ENCODE data around the gene SNRNP27. TPM values are rescaled to one million over a fixed set of nuclear protein-coding genes. Genes with fewer than 3 reads are reported as not detected.

The SNRNP27 gene
- total RNA-seq, 2 experiments from 2014 or later: 54.3 to 57.9 TPM

- POLR2A ChIA-PET: interaction anchor here (0.8 to 0.9 kb wide), 3 partner anchors 13 to 31 kb away, joined by 3 to 4 read pairs (median 3); no protein-coding TSS in a partner anchor
- CTCF ChIA-PET: interaction anchor here (0.8 to 2.7 kb wide), 4 partner anchors 12 to 208 kb away, joined by 3 to 7 read pairs (median 4); no protein-coding TSS in a partner anchor
- DNase-seq: no peak
- Mint-ChIP-seq H3K4me1 (ENCODE audit: low read depth) (peaks cover 24% of the 10 kb centered on the region), H3K9me3 (no peaks in the 10 kb centered on the region), H3K27me3 (no peaks in the 10 kb centered on the region), H3K36me3 (ENCODE audit: low read depth) (peaks cover 6% of the 10 kb centered on the region), H3K4me3 (no peak overlapping the region), H3K27ac (no peak overlapping the region)
- intact Hi-C loops (cut with micrococcal nuclease): no loop called here
- no peak for ATAC-seq
- TF ChIP-seq, protein P1, sequence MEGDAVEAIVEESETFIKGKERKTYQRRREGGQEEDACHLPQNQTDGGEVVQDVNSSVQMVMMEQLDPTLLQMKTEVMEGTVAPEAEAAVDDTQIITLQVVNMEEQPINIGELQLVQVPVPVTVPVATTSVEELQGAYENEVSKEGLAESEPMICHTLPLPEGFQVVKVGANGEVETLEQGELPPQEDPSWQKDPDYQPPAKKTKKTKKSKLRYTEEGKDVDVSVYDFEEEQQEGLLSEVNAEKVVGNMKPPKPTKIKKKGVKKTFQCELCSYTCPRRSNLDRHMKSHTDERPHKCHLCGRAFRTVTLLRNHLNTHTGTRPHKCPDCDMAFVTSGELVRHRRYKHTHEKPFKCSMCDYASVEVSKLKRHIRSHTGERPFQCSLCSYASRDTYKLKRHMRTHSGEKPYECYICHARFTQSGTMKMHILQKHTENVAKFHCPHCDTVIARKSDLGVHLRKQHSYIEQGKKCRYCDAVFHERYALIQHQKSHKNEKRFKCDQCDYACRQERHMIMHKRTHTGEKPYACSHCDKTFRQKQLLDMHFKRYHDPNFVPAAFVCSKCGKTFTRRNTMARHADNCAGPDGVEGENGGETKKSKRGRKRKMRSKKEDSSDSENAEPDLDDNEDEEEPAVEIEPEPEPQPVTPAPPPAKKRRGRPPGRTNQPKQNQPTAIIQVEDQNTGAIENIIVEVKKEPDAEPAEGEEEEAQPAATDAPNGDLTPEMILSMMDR (IDR thresholded peaks at IDR 0.05): no peak
Observed at GRCh38 chr2:69933254-69933828, 39.6 kb downstream of the SNRNP27 start.

DNA sequence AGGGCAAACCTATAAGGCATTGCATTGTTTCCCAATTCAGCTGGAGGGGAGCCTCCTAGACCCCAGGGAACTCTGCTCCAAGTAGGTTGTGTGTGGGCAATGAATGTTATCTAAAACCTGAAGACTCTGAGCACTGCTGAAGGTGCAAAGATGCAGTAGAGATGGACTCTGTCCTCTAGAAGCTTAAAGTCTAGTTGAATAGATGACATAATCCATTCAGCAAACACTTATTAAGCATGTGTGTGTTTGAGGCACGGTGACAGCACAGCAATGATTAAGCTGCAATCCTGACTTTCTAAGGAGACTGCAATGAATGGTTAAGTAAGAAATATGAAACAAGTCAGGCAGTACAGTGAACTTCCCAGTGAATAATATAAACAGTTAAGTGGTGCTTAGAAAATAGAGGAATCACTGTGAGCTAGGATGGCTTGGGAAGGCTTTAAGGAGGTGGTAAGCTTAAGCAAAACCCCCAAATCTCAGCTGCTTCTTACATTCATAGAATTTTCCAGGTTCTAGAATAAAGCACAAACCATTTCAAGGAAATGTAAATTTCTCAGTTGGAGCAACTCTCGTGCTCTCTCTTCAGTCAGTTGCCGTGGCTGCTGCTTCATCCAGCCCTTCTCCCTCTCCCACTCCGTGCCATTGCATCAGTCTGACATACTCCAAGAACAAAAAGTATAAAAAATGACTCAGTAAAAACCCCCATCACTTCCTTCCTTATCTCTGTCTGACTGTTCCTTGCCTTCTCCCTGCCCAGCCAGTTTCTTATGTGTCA, 40.3 kb downstream of the SNRNP27 start:
- DNase-seq: no peak
- intact Hi-C loops (cut with micrococcal nuclease): no loop called here
- CTCF ChIA-PET: interaction anchor here (0.8 to 2.7 kb wide), 5 partner anchors 11 to 209 kb away, joined by 3 to 7 read pairs (median 3); no protein-coding TSS in a partner anchor
- H3K27me3 Mint-ChIP-seq: no peaks in the 10 kb centered on the region
- peak overlapping the region; percentile 11 for H3K27ac Mint-ChIP-seq
- ATAC-seq: no peak
- POLR2A ChIA-PET: no interaction called here
- peaks cover 11% of the 10 kb centered on the region for H3K36me3 Mint-ChIP-seq (ENCODE audit: low read depth)
- TF ChIP-seq, protein P1 (IDR thresholded peaks at IDR 0.05): no peak
- peaks cover 24% of the 10 kb centered on the region for H3K4me1 Mint-ChIP-seq (ENCODE audit: low read depth)
- H3K9me3 Mint-ChIP-seq: no peaks in the 10 kb centered on the region
- no peak overlapping the region for H3K4me3 Mint-ChIP-seq

GRCh38 chr2:69934614-69934908, 40.8 kb downstream of the SNRNP27 start:
- ATAC-seq (no peak), DNase-seq (no peak)
- Mint-ChIP-seq H3K27ac (peak overlapping the region; percentile 11), H3K36me3 (ENCODE audit: low read depth) (peaks cover 11% of the 10 kb centered on the region), H3K27me3 (no peaks in the 10 kb centered on the region), H3K9me3 (no peaks in the 10 kb centered on the region), H3K4me3 (no peak overlapping the region), H3K4me1 (ENCODE audit: low read depth) (peaks cover 24% of the 10 kb centered on the region)
- ChIA-PET CTCF (interaction anchor here (1.0 kb wide), 1 partner anchor 137 kb away, joined by 3 read pairs; no protein-coding TSS in a partner anchor), POLR2A (no interaction called here)
- intact Hi-C loops (cut with micrococcal nuclease): no loop called here
- TF ChIP-seq, protein P1 (IDR thresholded peaks at IDR 0.05): no peak

GRCh38 chr2:69935011-69935410, 41.3 kb downstream of the SNRNP27 start:
- Mint-ChIP-seq H3K4me1 (ENCODE audit: low read depth) (peaks cover 24% of the 10 kb centered on the region), H3K9me3 (no peaks in the 10 kb centered on the region), H3K4me3 (no peak overlapping the region), H3K36me3 (ENCODE audit: low read depth) (peaks cover 13% of the 10 kb centered on the region), H3K27me3 (no peaks in the 10 kb centered on the region), H3K27ac (no peak overlapping the region)
- ChIA-PET CTCF (no interaction called here), POLR2A (interaction anchor here (0.9 kb wide), 1 partner anchor 9 kb away, joined by 4 read pairs; no protein-coding TSS in a partner anchor)
- TF ChIP-seq, protein P1 (IDR thresholded peaks at IDR 0.05): no peak
- intact Hi-C loops (cut with micrococcal nuclease): no loop called here
- DNase-seq (no peak), ATAC-seq (no peak)

- H3K27me3 Mint-ChIP-seq: no peaks in the 10 kb centered on the region
- DNase-seq: no peak
- TF ChIP-seq, protein P1 (IDR thresholded peaks at IDR 0.05): no peak
- ChIA-PET POLR2A (interaction anchor here (1.0 kb wide), 1 partner anchor 9 kb away, joined by 4 read pairs; no protein-coding TSS in a partner anchor), CTCF (interaction anchor here (1.5 kb wide), 1 partner anchor 28 kb away, joined by 3 read pairs; no protein-coding TSS in a partner anchor)
- no peak overlapping the region for H3K27ac Mint-ChIP-seq
- H3K4me3 Mint-ChIP-seq: no peak overlapping the region
- no peaks in the 10 kb centered on the region for H3K9me3 Mint-ChIP-seq
- H3K4me1 Mint-ChIP-seq (ENCODE audit: low read depth): peaks cover 20% of the 10 kb centered on the region
- no peak for ATAC-seq
- peaks cover 13% of the 10 kb centered on the region for H3K36me3 Mint-ChIP-seq (ENCODE audit: low read depth)
- intact Hi-C loops (cut with micrococcal nuclease): no loop called here
Observed at GRCh38 chr2:69936906-69937305, 43.1 kb downstream of the SNRNP27 start.

Measured in activated CD8-positive, alpha-beta T cell treated with anti-CD3 and anti-CD28 coated beads for 36 hours (primary cell).